ENCODE results near the gene SHC2. TPM values are rescaled to one million over a fixed set of nuclear protein-coding genes. Genes with fewer than 3 reads are reported as not detected.
A peak's percentile ranks its signal among the peaks of the same experiment; 100 is the strongest.

The SHC2 gene
- total and polyA plus RNA-seq, 8 donors, result 16.0 to 34.5 (median 20.2) TPM

GRCh38 chr19:402786-403185 lies 58.0 kb downstream of the SHC2 start:
- Histone ChIP-seq H3K27ac (no peak overlapping the region), H3K9me3 (peaks cover 0 to 3% of the 10 kb centered on the region in 2 donors), H3K27me3 (peaks cover 6 to 62% of the 10 kb centered on the region in 2 donors), H3K4me1 (no peaks in the 10 kb centered on the region), H3K4me3 (no peak overlapping the region), H3K36me3 (no peaks in the 10 kb centered on the region)
- TF ChIP-seq CTCF (IDR thresholded peaks at IDR 0.05), result no peak
- intact Hi-C loops (cut with DNase I), result no loop called here
- DNase-seq (no peak), ATAC-seq (no peak)

GRCh38 chr19:401866-402511 lies 58.8 kb downstream of the SHC2 start:
- Histone ChIP-seq H3K4me3 (no peak overlapping the region), H3K27me3 (peaks cover 0 to 54% of the 10 kb centered on the region in 2 donors), H3K36me3 (no peaks in the 10 kb centered on the region), H3K4me1 (no peaks in the 10 kb centered on the region), H3K9me3 (peaks cover 0 to 3% of the 10 kb centered on the region in 2 donors), H3K27ac (no peak overlapping the region)
- intact Hi-C loops (cut with DNase I), result no loop called here
- DNase-seq (peak in 2 of 4 donors; percentile 22 to 50), ATAC-seq (peak; percentile 30)
- TF ChIP-seq CTCF (IDR thresholded peaks at IDR 0.05), result no peak

GRCh38 chr19:400976-401865 lies 59.6 kb downstream of the SHC2 start:
- ATAC-seq, result no peak
- H3K4me1 ChIP-seq, result no peaks in the 10 kb centered on the region
- H3K9me3 ChIP-seq, result peaks cover 0 to 3% of the 10 kb centered on the region in 2 donors
- H3K27me3 ChIP-seq, result peaks cover 0 to 46% of the 10 kb centered on the region in 2 donors
- H3K36me3 ChIP-seq, result no peaks in the 10 kb centered on the region
- intact Hi-C loops (cut with DNase I), result no loop called here
- no peak overlapping the region for H3K27ac ChIP-seq
- peak in 2 of 4 donors; percentile 26 to 72 for DNase-seq
- no peak for TF ChIP-seq CTCF (IDR thresholded peaks at IDR 0.05)
- H3K4me3 ChIP-seq, result no peak overlapping the region

GRCh38 chr19:399370-399769 lies 61.5 kb downstream of the SHC2 start:
- Histone ChIP-seq H3K36me3 (no peaks in the 10 kb centered on the region), H3K4me1 (no peaks in the 10 kb centered on the region), H3K27ac (no peak overlapping the region), H3K4me3 (no peak overlapping the region), H3K9me3 (peaks cover 0 to 3% of the 10 kb centered on the region in 2 donors), H3K27me3 (peaks cover 0 to 33% of the 10 kb centered on the region in 2 donors)
- intact Hi-C loops (cut with DNase I), result no loop called here
- no peak for TF ChIP-seq CTCF (IDR thresholded peaks at IDR 0.05)
- DNase-seq (peak in 2 of 4 donors; percentile 17 to 59), ATAC-seq (no peak)

GRCh38 chr19:398719-399118 lies 62.1 kb downstream of the SHC2 start:
- H3K4me3 ChIP-seq, result no peak overlapping the region
- no peaks in the 10 kb centered on the region for H3K4me1 ChIP-seq
- peaks cover 0 to 32% of the 10 kb centered on the region in 2 donors for H3K27me3 ChIP-seq
- TF ChIP-seq CTCF (IDR thresholded peaks at IDR 0.05), result no peak
- DNase-seq (peak in 2 of 4 donors; percentile 28 to 75), ATAC-seq (no peak)
- H3K27ac ChIP-seq, result no peak overlapping the region
- intact Hi-C loops (cut with DNase I), result no loop called here
- peaks cover 0 to 3% of the 10 kb centered on the region in 2 donors for H3K9me3 ChIP-seq
- no peaks in the 10 kb centered on the region for H3K36me3 ChIP-seq
